HG03460 (cell line): ENCODE data around the gene DACT3.
A peak's percentile ranks its signal among the peaks of the same experiment; 100 is the strongest.

Source experiments
- ATAC-seq: cut with Tn5 transposase; IDR thresholded peaks from one replicate; pipeline ENCODE4 v1.9.1; 2021; ENCODE audit not compliant: unreplicated experiment

Gene DACT3

DNA sequence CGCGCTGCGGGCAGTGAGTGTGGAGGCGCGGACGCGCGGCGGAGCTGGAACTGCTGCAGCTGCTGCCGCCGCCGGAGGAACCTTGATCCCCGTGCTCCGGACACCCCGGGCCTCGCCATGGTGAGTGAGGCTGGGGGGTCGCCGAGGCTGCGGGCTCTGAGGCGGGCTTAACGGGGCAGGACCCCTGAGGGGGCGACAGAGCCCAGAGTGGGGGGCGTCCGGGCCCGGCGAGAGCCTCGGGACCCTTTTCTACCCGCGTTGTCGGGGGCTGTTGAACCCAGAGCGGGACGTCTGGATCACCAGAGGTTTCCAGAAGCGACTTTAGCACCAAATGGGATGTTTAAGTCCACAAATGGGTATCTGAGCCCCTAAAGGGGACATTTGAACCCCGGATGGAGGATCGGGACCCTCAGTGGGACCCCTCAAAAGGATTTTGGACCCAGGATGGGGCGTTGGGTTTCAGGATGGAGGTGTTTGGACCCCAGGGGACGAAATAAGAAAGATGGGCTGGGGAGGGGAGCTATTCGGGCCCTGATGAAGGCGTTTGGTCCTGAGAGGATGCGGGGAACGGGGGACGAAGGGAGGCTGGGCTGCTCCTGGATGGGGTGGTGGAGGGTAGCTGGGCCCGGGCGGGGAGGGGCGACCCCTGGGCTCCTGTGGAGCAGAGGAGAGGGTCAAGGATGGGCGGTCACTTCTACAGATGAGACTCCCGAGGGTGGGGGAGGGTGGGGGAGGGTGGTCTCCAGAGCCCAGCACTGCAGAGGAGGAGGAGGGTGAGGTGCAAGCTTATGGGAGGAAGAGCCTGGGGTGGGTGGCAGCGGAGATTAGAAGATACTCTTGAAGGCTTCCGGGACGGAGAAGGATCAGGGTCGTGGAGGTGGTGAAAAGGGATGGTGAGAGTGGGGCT, 59.4 kb downstream of the DACT3 start, which contains the start of gene CALM3:
Gene CALM3 (plus strand): TSS at position 13 of the 907 bp plus-strand sequence. CDS start 105 bp downstream, at position 118.
- ATAC-seq = peak; percentile 39

DNA sequence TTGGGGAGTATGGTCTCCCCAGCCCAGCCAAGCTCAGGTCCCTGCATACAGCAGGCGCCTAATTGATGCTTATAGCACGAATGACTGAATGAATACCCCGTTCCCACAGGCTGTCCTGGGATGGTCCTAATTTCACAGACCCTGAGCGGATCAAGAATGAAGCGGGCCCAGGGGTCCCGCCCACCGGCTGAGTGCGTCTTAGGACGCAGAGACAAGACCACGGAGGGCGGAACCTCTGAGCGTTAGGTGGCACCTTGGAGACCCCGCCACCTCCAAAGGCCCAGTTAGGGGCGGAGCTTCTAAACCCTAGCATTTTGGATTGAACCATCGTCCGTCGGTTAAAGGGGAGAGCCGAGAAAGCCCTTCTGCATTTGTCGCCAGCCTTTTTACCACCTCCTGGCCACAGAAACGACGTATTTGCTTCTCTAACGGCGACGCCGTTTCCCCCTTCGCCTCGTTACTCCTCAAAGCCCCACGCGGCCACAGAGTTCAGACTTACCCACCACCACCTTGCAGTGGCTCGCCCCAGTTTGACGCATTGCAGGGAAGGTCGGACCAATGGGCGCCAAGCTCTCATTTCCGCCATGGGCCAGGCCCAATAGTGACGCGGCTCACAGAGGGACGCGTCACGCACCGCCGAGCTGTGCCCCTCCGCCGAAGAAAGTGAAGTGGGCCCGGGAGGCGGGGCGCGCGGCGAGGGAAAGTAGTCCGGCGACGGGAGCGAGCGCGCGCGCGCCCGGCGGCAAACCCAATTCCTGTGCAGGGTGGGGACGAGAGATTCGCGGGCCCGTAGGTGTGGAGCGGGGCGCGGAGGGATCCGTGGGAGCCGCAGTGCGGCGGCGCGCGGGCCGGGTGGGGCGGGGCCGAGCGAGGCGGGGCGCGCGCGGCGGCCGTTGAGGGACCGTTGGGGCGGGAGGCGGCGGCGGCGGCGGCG, 60.3 kb downstream of the DACT3 start:
- ATAC-seq = peak; percentile 74

DNA sequence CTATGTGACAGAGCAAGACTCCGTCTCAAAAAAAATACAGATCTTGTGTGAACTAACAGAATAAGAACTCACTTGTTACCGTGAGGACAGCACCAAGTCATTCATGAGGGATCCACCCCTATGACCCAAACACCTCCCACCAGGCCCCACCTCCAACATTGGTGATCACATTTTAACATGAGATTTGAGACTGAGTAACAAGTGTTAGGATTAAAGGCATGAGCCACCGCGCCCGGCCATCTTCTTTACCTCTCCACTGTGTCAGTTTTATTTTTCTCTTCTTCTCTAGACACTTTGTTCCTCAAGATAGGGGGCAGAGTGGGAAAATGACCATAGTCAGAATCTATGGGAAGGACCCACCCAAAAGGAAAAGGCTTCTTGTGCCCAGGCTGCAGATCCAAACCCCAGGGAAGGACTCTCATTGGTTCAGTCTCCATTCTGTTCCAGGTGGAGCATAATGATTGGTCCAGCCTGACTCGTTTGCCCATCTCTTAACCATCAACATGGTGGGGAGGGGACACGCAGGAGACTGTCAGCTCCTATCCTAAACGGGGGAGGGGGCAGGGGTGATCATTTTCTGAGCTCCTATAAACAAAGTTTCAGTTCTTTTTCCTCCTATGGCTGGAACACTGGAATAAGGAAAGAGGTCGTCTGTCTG, 61.1 kb downstream of the DACT3 start:
- ATAC-seq = no peak

- ATAC-seq = no peak
Measured at GRCh38 chr19:46598372-46598917, 62.5 kb downstream of the DACT3 start.
